SJSA1 (cell line): ENCODE results near the gene OR6B2. TPM values are rescaled to one million over a fixed set of nuclear protein-coding genes. Genes with fewer than 3 reads are reported as not detected.

ENCODE experiments used
- DNase-seq, 2 experiments: peaks; one replicate each; pipeline ENCODE4 v3.0.0-alpha.2; 2015 to 2020; ENCODE audit warnings: low spot score in 2 of 2, low read depth in 1 of 2
- H3K27ac ChIP-seq: fragments of 250-450 bp; sonication (Bioruptor Pico); 2 replicates; pipeline ENCODE4 v1.5.1; 2020; ENCODE audit warnings: mild to moderate bottlenecking, moderate library complexity
- H3K27me3 ChIP-seq: fragments of 250-450 bp; sonication (Bioruptor Pico); replicated peaks from 2 replicates; pipeline ENCODE4 v1.5.1; 2020; ENCODE audit warnings: mild to moderate bottlenecking, moderate library complexity
- H3K36me3 ChIP-seq: fragments of 250-450 bp; sonication (Bioruptor Pico); 2 replicates; pipeline ENCODE4 v1.5.1; 2020; ENCODE audit warnings: mild to moderate bottlenecking
- H3K4me1 ChIP-seq: fragments of 250-450 bp; sonication (Bioruptor Pico); replicated peaks from 2 replicates; pipeline ENCODE4 v1.6.1; 2021; ENCODE audit warnings: mild to moderate bottlenecking
- H3K4me3 ChIP-seq: fragments of 250-450 bp; sonication (Bioruptor Pico); 2 replicates; pipeline ENCODE4 v1.5.1; 2020; ENCODE audit warnings: mild to moderate bottlenecking
- H3K9me3 ChIP-seq: fragments of 250-450 bp; sonication (Bioruptor Pico); replicated peaks from 2 replicates; pipeline ENCODE4 v1.5.1; 2020; ENCODE audit warnings: mild to moderate bottlenecking
- total RNA-seq: library from RNA; depleted of rRNA; stranded (reverse); fragments of >200 nt; shearing (Covaris generic); gene quantifications from 2 replicates; pipeline ENCODE4 v1.2.3, GENCODE V29; 2014; rRNA removed

OR6B2 gene
- total RNA-seq, 1 experiment from 2014 or later = not detected

DNA sequence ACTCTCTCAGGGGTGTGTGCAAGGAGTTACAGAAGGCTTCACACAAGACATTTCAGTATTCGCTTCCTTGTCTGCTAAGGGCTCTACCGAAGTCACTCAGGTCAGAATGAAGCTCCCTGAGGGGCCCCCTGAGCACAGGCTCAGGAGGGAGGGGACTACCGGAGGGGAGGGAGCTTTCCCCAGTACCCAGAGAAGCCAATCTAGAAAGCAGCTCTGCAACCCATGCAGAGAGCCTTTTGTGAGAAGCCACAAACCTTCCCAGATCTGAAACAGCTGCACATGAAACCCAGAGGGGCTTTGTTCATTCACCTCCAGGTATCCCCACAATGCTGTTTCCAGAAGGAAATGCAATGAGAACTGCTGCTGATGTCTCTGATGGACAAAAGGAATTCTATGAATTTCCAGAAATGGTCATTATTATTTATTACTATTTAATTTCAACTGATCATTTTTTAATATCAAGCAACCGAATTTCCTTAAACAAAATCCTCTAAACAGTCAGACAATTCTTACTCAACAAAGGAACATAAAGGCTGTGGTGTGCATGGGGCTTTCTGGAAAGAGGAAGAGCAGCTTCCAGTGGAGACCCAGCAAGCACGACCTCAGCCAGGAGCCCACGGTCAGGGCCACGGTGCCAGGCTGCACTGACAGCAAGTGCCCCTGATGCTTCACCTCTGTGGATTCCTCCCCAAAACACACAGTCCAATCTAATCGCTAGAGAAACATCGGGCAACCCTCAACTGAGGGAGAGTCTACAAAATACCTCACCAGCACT lies 47.0 kb downstream of the OR6B2 start:
- Histone ChIP-seq H3K36me3 (peaks cover 50% of the 10 kb centered on the region), H3K27ac (no peak overlapping the region)

More for the DNA sequence above, 47.0 kb downstream of the OR6B2 start:
- no peaks in the 10 kb centered on the region for H3K27me3 ChIP-seq
- H3K9me3 ChIP-seq = no peaks in the 10 kb centered on the region
- H3K4me1 ChIP-seq = no peaks in the 10 kb centered on the region
- DNase-seq = no peak
- H3K4me3 ChIP-seq = no peak overlapping the region

Other genes starting within 250 kb of the OR6B2 start
- 175 and 183 TPM in 2 replicates for gene NDUFA10, start 5.1 kb downstream of the OR6B2 start, total RNA-seq
- gene OR6B3, start 23.1 kb upstream of the OR6B2 start, total RNA-seq = not detected in 2 replicates
- 176 and 408 TPM in 2 replicates for gene COPS9, start 105.9 kb upstream of the OR6B2 start, total RNA-seq
- not detected in 2 replicates for gene OTOS, start 110.2 kb upstream of the OR6B2 start, total RNA-seq